Small intestine (tissue), 4 donors: Measurements from ENCODE around the gene PGP. TPM values are rescaled to one million over a fixed set of nuclear protein-coding genes. Genes with fewer than 3 reads are reported as not detected.

Source experiments
- polyA plus RNA-seq, 4 donors: library from polyadenylated mRNA; stranded (reverse) in 3 of 4; unstranded in 1 of 4; fragments of 200-250 nt in 3 of 4; fragments of 120-200 nt in 1 of 4; gene quantifications; one replicate each; pipeline versions ENCODE4 v1.2.1 to v1.2.3, GENCODE V29; 2013
- donor health status: healthy with polysubstance abuse.
- donor health status: Bipolar disorder and iron deficiency.
- donor health status: healthy.

The PGP gene
- polyA plus RNA-seq, 4 donors, result 11.1 to 16.2 (median 13.4) TPM

Other genes with a start within 250 kb of the PGP start
- under 1 TPM in 2 of 4 donors, not detected in 2; 0.09 to 0.18 TPM for gene RNF151, start 248.0 kb downstream of the PGP start, polyA plus RNA-seq
- 10 to 100 TPM; 34.1 to 49.7 (median 45.6) TPM for gene TBL3, start 242.8 kb downstream of the PGP start, polyA plus RNA-seq
- gene NOXO1, start 233.4 kb downstream of the PGP start, polyA plus RNA-seq, result 10 to 100 TPM in 2 of 4 donors, 1 to 10 TPM in 2; 3.1 to 30.5 (median 10.8) TPM
- gene GFER, start 230.6 kb downstream of the PGP start, polyA plus RNA-seq, result 100 to 1,000 TPM in 2 of 4 donors, 10 to 100 TPM in 2; 50.4 to 261 (median 94.7) TPM
- 1 to 10 TPM in 2 of 4 donors, under 1 TPM in 2; 0.45 to 5.4 (median 0.92) TPM for gene SYNGR3, start 224.9 kb downstream of the PGP start, polyA plus RNA-seq
- gene ZNF598, start 205.0 kb downstream of the PGP start, polyA plus RNA-seq, result 10 to 100 TPM; 26.7 to 51.9 (median 29.7) TPM
- 1 to 10 TPM in 1 of 4 donors, under 1 TPM in 2, not detected in 1; 0.48 to 9.0 (median 0.81) TPM for gene NPW, start 195.1 kb downstream of the PGP start, polyA plus RNA-seq
- gene NHERF2, start 187.9 kb downstream of the PGP start, polyA plus RNA-seq, result 10 to 100 TPM; 15.7 to 76.1 (median 42.9) TPM
- 10 to 100 TPM; 13.0 to 27.6 (median 18.5) TPM for gene NTHL1, start 167.0 kb downstream of the PGP start, polyA plus RNA-seq
- gene TSC2, start 166.9 kb downstream of the PGP start, polyA plus RNA-seq, result 10 to 100 TPM; 35.1 to 75.9 (median 60.1) TPM
- gene PKD1, start 78.9 kb downstream of the PGP start, polyA plus RNA-seq, result 10 to 100 TPM; 10.5 to 42.2 (median 26.7) TPM
- 10 to 100 TPM; 11.9 to 31.9 (median 23.7) TPM for gene RAB26, start 66.2 kb downstream of the PGP start, polyA plus RNA-seq
- gene TRAF7, start 59.1 kb downstream of the PGP start, polyA plus RNA-seq, result 10 to 100 TPM; 47.6 to 73.4 (median 64.1) TPM
- gene CASKIN1, start 18.2 kb downstream of the PGP start, polyA plus RNA-seq, result 1 to 10 TPM in 1 of 4 donors, under 1 TPM in 3; 0.27 to 1.1 (median 0.51) TPM
- gene MLST8, start 9.4 kb downstream of the PGP start, polyA plus RNA-seq, result 10 to 100 TPM; 41.5 to 68.7 (median 62.7) TPM
- 10 to 100 TPM in 1 of 4 donors, 1 to 10 TPM in 3; 1.6 to 84.1 (median 8.6) TPM for gene BRICD5, start 4.0 kb downstream of the PGP start, polyA plus RNA-seq
- gene E4F1, start 8.8 kb upstream of the PGP start, polyA plus RNA-seq, result 10 to 100 TPM; 16.5 to 37.1 (median 22.8) TPM
- gene DNASE1L2, start 21.6 kb upstream of the PGP start, polyA plus RNA-seq, result 1 to 10 TPM in 2 of 4 donors, under 1 TPM in 2; 0.55 to 3.8 (median 1.4) TPM
- 100 to 1,000 TPM in 3 of 4 donors, 10 to 100 TPM in 1; 86.1 to 246 (median 166) TPM for gene ECI1, start 36.7 kb upstream of the PGP start, polyA plus RNA-seq
- 100 to 1,000 TPM in 3 of 4 donors, 10 to 100 TPM in 1; 91.7 to 166 (median 138) TPM for gene RNPS1, start 53.3 kb upstream of the PGP start, polyA plus RNA-seq
- gene ABCA3, start 125.9 kb upstream of the PGP start, polyA plus RNA-seq, result 1 to 10 TPM; 1.1 to 4.7 (median 1.8) TPM
- gene CCNF, start 214.6 kb upstream of the PGP start, polyA plus RNA-seq, result 10 to 100 TPM in 1 of 4 donors, 1 to 10 TPM in 2, under 1 TPM in 1; 0.89 to 12.4 (median 3.8) TPM
- gene TEDC2, start 245.3 kb upstream of the PGP start, polyA plus RNA-seq, result 1 to 10 TPM in 3 of 4 donors, under 1 TPM in 1; 0.67 to 7.7 (median 3.0) TPM